Memory B cell (primary cell): Measurements from ENCODE around the gene GATD1.

Experiments used
- ATAC-seq: fragments of 150-1000 bp; cut with Tn5 transposase; 2 replicates; pipeline ENCODE4 v1.10.0; 2021; ENCODE audit warnings: low read depth, mild to moderate bottlenecking, moderate library complexity
- DNase-seq, 2 donors: peaks; one replicate each; pipeline ENCODE4 v3.0.0; 2022; ENCODE audit warnings: low spot score in 2 of 2
- H3K27ac Mint-ChIP-seq: one replicate; pipeline ENCODE4 v1.8.0; 2022; ENCODE audit warnings: mild to moderate bottlenecking, moderate library complexity, mixed read lengths
- H3K27me3 Mint-ChIP-seq: one replicate; pipeline ENCODE4 v1.8.0; 2022; ENCODE audit warnings: mixed read lengths
- H3K36me3 Mint-ChIP-seq: one replicate; pipeline ENCODE4 v1.8.0; 2022; ENCODE audit warnings: mild to moderate bottlenecking, mixed read lengths
- H3K4me1 Mint-ChIP-seq: one replicate; pipeline ENCODE4 v1.8.0; 2022; ENCODE audit warnings: mixed read lengths
- H3K4me3 Mint-ChIP-seq: one replicate; pipeline ENCODE4 v1.8.0; 2022; ENCODE audit warnings: mild to moderate bottlenecking, moderate library complexity, mixed read lengths
- H3K9me3 Mint-ChIP-seq: one replicate; pipeline ENCODE4 v1.8.0; 2022; ENCODE audit warnings: mixed read lengths

GATD1 gene

DNA sequence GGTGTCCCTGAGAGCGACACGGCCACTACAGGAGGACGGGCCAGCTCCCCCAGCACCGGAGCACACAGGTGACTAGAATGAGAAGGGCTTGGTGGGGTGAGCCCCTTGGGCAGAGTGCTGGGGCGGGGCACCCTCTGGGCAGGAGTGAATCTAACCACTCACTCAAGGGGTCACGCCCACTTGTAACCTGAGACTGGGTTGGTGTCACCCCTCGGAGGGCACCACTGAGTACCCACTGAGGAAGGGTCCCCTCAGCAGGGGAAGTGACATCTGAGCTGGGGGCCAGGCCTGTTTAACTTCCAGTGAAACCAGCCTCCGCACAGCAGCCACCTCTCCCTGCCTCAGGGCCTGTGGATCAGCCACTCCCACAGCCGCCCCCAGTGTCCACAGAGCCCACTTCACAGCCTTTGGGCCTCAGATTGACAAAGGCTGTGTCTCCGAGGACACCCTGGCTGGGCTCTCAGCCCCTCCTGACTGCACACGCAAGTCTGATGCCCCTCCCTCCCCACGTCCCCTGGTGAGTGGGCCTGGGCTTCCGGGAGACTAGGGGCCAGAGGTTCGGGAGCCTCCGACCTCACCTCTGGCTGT lies 5.6 kb downstream of the GATD1 start:
- Mint-ChIP-seq H3K27ac (no peak overlapping the region), H3K27me3 (no peaks in the 10 kb centered on the region), H3K4me3 (no peak overlapping the region), H3K36me3 (no peaks in the 10 kb centered on the region), H3K4me1 (peaks cover 6% of the 10 kb centered on the region), H3K9me3 (no peaks in the 10 kb centered on the region)
- DNase-seq: no peak
- no peak for ATAC-seq

- Mint-ChIP-seq H3K4me1 (peaks cover 2% of the 10 kb centered on the region), H3K27me3 (no peaks in the 10 kb centered on the region), H3K27ac (no peak overlapping the region)
These were observed 6.4 kb downstream of the GATD1 start for GRCh38 chr11:770642-771616.

DNA sequence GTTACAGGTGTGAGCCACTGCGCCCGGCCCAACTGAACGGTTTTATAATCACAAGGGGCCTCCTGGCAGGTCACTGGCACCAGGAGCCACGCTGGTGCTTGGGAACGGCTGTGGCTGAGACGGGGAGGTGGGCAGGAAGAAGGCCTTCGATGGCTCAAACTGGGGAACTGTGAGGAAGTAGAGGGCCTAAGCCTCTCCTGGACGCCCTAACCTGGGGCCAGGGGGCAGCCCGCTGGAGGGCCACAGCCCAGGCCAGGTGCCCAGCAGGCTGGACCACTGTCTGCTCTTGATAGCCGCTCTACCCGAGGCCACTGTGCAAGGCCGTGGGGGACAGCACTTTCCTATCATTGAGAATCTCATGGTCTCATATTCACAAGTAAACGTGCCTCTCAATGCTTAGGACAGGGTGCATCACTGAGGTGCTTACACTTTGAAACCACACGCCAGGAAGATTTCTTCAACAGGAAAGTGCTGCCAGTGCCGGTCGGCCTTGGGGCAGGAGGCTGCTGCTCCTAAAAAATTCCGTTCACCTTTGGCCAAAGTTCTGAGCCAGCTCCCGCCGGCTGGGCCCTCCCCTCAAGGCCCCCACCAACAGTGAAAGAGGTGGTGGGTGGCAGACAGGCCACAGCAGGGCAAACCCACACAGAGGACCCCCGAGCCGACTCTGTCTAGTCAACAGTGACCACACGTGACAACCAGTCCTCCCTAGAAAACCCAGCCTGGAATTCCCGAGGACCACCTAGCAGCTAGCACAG lies 7.2 kb downstream of the GATD1 start:
- H3K36me3 Mint-ChIP-seq: no peaks in the 10 kb centered on the region
- DNase-seq (no peak), ATAC-seq (no peak)
- H3K27me3 Mint-ChIP-seq: no peaks in the 10 kb centered on the region
- H3K27ac Mint-ChIP-seq: no peak overlapping the region
- no peaks in the 10 kb centered on the region for H3K9me3 Mint-ChIP-seq
- no peak overlapping the region for H3K4me3 Mint-ChIP-seq
- no peaks in the 10 kb centered on the region for H3K4me1 Mint-ChIP-seq

More at GRCh38 chr11:770642-771616, 6.4 kb downstream of the GATD1 start:
- Mint-ChIP-seq H3K4me3 (no peak overlapping the region), H3K9me3 (no peaks in the 10 kb centered on the region), H3K36me3 (no peaks in the 10 kb centered on the region)
- ATAC-seq (no peak), DNase-seq (no peak)

DNA sequence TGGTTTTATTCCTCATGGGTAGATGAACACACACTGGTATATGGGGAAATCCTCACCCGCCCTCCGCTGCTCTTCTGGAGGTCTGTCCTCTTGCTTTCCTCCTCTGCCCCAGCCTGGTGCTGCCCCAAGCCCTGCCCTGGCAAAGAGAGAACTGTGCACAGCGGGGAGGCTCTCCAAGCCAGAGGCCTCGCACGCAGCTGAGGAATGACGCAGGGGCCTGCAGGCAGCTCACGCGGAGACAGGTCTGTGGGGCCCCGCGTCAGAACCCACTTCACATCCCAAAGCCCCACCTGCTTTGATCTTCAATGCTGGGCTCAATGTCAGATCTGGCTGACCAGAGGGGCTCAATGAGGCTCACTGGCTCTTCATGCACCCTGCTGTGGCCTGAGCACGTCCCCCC lies 10.0 kb downstream of the GATD1 start:
- no peak for DNase-seq
- Mint-ChIP-seq H3K4me1 (no peaks in the 10 kb centered on the region), H3K9me3 (no peaks in the 10 kb centered on the region), H3K36me3 (peaks cover 2% of the 10 kb centered on the region), H3K27ac (no peak overlapping the region), H3K27me3 (no peaks in the 10 kb centered on the region), H3K4me3 (no peak overlapping the region)
- ATAC-seq: no peak

GRCh38 chr11:766936-767210 lies 10.4 kb downstream of the GATD1 start:
- Mint-ChIP-seq H3K36me3 (peaks cover 2% of the 10 kb centered on the region), H3K4me3 (no peak overlapping the region), H3K27ac (no peak overlapping the region), H3K4me1 (no peaks in the 10 kb centered on the region), H3K9me3 (no peaks in the 10 kb centered on the region), H3K27me3 (no peaks in the 10 kb centered on the region)
- DNase-seq: no peak
- no peak for ATAC-seq

- no peak for ATAC-seq
- no peak for DNase-seq
- Mint-ChIP-seq H3K9me3 (no peaks in the 10 kb centered on the region), H3K27me3 (no peaks in the 10 kb centered on the region), H3K4me3 (no peak overlapping the region), H3K36me3 (peaks cover 5% of the 10 kb centered on the region), H3K4me1 (no peaks in the 10 kb centered on the region), H3K27ac (no peak overlapping the region)
These were observed 11.0 kb downstream of the GATD1 start for GRCh38 chr11:766106-766935.

GRCh38 chr11:765802-766091 lies 11.5 kb downstream of the GATD1 start:
- Mint-ChIP-seq H3K9me3 (no peaks in the 10 kb centered on the region), H3K4me3 (no peak overlapping the region), H3K4me1 (no peaks in the 10 kb centered on the region), H3K27me3 (no peaks in the 10 kb centered on the region), H3K36me3 (peaks cover 5% of the 10 kb centered on the region), H3K27ac (no peak overlapping the region)
- no peak for ATAC-seq
- no peak for DNase-seq

DNA sequence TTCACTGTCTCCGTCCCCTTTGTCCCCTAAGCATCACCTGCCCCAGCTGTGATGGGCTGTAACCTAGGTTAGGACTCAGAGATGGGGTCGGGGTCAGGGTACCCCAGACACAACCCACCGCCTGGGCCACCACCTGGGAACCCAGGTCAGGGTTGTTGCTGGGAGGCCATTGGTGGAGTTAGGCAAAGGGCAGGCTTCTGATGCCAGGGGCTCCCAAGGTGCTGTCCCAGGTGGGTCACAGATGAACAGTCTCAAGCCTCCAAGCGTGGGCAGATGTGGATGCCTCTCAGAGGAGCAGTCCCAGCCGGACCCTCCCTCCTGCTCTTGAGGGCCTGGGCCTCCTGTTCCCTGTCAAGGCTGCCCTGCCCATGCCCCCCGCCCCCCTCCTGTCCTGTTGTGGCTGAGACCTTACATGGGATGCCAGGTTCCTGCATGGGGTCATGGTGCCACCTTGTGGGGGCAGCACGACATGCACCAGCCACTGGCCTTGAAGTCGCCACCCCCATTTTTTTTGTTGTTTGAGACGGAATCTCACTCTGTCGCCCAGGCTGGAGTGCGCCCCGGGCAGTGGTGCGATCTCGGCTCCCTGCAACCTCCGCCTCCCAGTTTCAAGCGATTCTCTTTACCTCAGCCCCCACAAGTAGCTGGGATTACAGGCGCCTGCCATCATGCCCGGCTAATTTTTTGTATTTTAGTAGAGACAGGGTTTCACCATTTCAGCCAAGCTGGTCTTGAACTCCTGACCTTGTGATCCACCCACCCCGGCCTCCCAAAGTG lies 12.1 kb downstream of the GATD1 start:
- DNase-seq (peak; percentile 65 to 72), ATAC-seq (peak; percentile 91)
- Mint-ChIP-seq H3K36me3 (peaks cover 5% of the 10 kb centered on the region), H3K27me3 (no peaks in the 10 kb centered on the region), H3K9me3 (no peaks in the 10 kb centered on the region), H3K4me1 (no peaks in the 10 kb centered on the region), H3K27ac (peak overlapping the region; percentile 20), H3K4me3 (no peak overlapping the region)

DNA sequence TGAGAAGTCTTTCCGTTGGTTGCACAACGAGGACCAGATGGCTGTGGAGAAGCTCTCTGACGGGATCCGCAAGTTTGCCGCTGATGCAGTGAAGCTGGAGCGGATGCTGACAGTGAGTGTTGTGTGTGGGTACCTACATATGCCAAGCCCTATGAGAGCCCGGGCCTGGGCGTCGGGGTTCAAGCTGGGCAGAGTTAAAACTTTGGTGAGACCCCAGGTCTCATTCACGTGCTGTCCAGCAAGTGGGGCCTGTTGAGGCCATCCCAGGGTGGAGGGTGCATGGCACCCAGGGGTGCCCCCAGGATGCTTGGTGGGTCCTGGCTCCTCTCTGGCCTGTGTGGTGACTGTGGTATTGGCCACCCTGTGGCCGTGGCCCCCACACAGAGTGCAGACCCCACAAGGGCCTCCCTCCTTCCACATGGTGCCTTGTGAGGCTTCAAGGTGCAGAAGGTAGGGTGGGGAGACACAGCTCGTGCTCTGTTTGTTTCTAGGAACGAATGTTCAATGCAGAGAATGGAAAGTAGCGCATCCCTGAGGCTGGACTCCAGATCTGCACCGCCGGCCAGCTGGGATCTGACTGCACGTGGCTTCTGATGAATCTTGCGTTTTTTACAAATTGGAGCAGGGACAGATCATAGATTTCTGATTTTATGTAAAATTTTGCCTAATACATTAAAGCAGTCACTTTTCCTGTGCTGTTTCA lies 12.8 kb downstream of the GATD1 start:
- Mint-ChIP-seq H3K27me3 (no peaks in the 10 kb centered on the region), H3K4me1 (no peaks in the 10 kb centered on the region), H3K27ac (no peak overlapping the region), H3K4me3 (no peak overlapping the region), H3K9me3 (no peaks in the 10 kb centered on the region), H3K36me3 (peaks cover 5% of the 10 kb centered on the region)
- no peak for DNase-seq
- ATAC-seq: no peak

- no peak for ATAC-seq
- H3K9me3 Mint-ChIP-seq: no peaks in the 10 kb centered on the region
- H3K4me3 Mint-ChIP-seq: no peak overlapping the region
- no peak for DNase-seq
- no peaks in the 10 kb centered on the region for H3K4me1 Mint-ChIP-seq
- H3K36me3 Mint-ChIP-seq: peaks cover 5% of the 10 kb centered on the region
- no peak overlapping the region for H3K27ac Mint-ChIP-seq
- no peaks in the 10 kb centered on the region for H3K27me3 Mint-ChIP-seq
These were observed 13.6 kb downstream of the GATD1 start for GRCh38 chr11:763549-764321.

DNA sequence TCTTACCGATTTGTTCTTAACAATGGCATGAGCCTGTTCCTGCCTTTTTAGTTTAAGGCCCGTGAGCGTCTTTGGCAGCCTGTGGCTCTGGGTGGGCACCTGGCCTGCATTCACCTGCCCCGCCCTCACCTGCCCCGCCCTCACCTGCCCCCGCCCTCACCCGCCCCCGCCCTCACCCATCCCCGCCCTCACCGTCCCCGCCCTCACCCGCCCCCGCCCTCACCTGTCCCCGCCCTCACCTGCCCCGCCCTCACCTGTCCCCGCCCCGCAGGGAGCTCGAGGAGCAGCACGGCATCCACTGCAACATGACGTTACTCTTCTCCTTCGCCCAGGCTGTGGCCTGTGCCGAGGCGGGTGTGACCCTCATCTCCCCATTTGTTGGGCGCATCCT lies 14.2 kb downstream of the GATD1 start:
- peaks cover 5% of the 10 kb centered on the region for H3K36me3 Mint-ChIP-seq
- no peaks in the 10 kb centered on the region for H3K9me3 Mint-ChIP-seq
- H3K4me3 Mint-ChIP-seq: no peak overlapping the region
- ATAC-seq: no peak
- no peak for DNase-seq
- H3K4me1 Mint-ChIP-seq: no peaks in the 10 kb centered on the region
- no peak overlapping the region for H3K27ac Mint-ChIP-seq
- H3K27me3 Mint-ChIP-seq: no peaks in the 10 kb centered on the region

- Mint-ChIP-seq H3K36me3 (peaks cover 7% of the 10 kb centered on the region), H3K4me1 (no peaks in the 10 kb centered on the region), H3K9me3 (no peaks in the 10 kb centered on the region), H3K27me3 (no peaks in the 10 kb centered on the region), H3K27ac (no peak overlapping the region), H3K4me3 (no peak overlapping the region)
- DNase-seq (no peak), ATAC-seq (no peak)
These were observed 14.7 kb downstream of the GATD1 start for GRCh38 chr11:762421-763072.
